ENCODE data around the gene NEURL3. TPM values are rescaled to one million over a fixed set of nuclear protein-coding genes. Genes with fewer than 3 reads are reported as not detected.

NEURL3 gene
- total RNA-seq, 2 donors from 2014 or later: 0.14 to 2.2 TPM

GRCh38 chr2:96546797-96547196, 41.6 kb upstream of the NEURL3 start:
- Mint-ChIP-seq H3K36me3 (peaks cover 4 to 54% of the 10 kb centered on the region in 2 donors), H3K27ac (peak overlapping the region; percentile 66 to 90), H3K9me3 (no peaks in the 10 kb centered on the region)
- DNase-seq (ENCODE audit: low spot score in 2 of 2) (peak in 1 of 2 donors; percentile 64), ATAC-seq (peak in 1 of 2 donors; percentile 50)

GRCh38 chr2:96546321-96546720, 41.2 kb upstream of the NEURL3 start:
- H3K36me3 Mint-ChIP-seq: peaks cover 4 to 58% of the 10 kb centered on the region in 2 donors
- H3K9me3 Mint-ChIP-seq: no peaks in the 10 kb centered on the region
- peak overlapping the region; percentile 66 to 90 for H3K27ac Mint-ChIP-seq
- DNase-seq (ENCODE audit: low spot score in 2 of 2) (peak in 1 of 2 donors; percentile 67), ATAC-seq (peak; percentile 12 to 79)

- DNase-seq (ENCODE audit: low spot score in 2 of 2) (no peak), ATAC-seq (no peak)
- peaks cover 13 to 88% of the 10 kb centered on the region in 2 donors for H3K36me3 Mint-ChIP-seq
- H3K9me3 Mint-ChIP-seq: no peaks in the 10 kb centered on the region
- no peak overlapping the region for H3K27ac Mint-ChIP-seq
Observed at GRCh38 chr2:96542357-96542977, 37.3 kb upstream of the NEURL3 start.

- ATAC-seq (no peak), DNase-seq (ENCODE audit: low spot score in 2 of 2) (no peak)
- Mint-ChIP-seq H3K27ac (peak overlapping the region in 1 of 2 donors; percentile 77), H3K36me3 (peaks cover 13 to 80% of the 10 kb centered on the region in 2 donors), H3K9me3 (no peaks in the 10 kb centered on the region)
Observed at GRCh38 chr2:96541398-96542152, 36.4 kb upstream of the NEURL3 start.

GRCh38 chr2:96540136-96540535, 35.0 kb upstream of the NEURL3 start:
- H3K36me3 Mint-ChIP-seq: peaks cover 13 to 66% of the 10 kb centered on the region in 2 donors
- peak in 1 of 2 donors; percentile 55 for DNase-seq (ENCODE audit: low spot score in 2 of 2)
- H3K9me3 Mint-ChIP-seq: no peaks in the 10 kb centered on the region
- ATAC-seq: no peak
- H3K27ac Mint-ChIP-seq: peak overlapping the region; percentile 72 to 99

- ATAC-seq: no peak
- H3K9me3 Mint-ChIP-seq: no peaks in the 10 kb centered on the region
- H3K27ac Mint-ChIP-seq: peak overlapping the region; percentile 99
- no peak for DNase-seq (ENCODE audit: low spot score in 2 of 2)
- peaks cover 13 to 59% of the 10 kb centered on the region in 2 donors for H3K36me3 Mint-ChIP-seq
Observed at GRCh38 chr2:96539215-96539920, 34.2 kb upstream of the NEURL3 start.

- DNase-seq (ENCODE audit: low spot score in 2 of 2): peak; percentile 82 to 88
- H3K9me3 Mint-ChIP-seq: no peaks in the 10 kb centered on the region
- peak overlapping the region; percentile 99 for H3K27ac Mint-ChIP-seq
- peaks cover 13 to 52% of the 10 kb centered on the region in 2 donors for H3K36me3 Mint-ChIP-seq
- ATAC-seq: peak; percentile 53 to 61
Observed at GRCh38 chr2:96538487-96539214, 33.5 kb upstream of the NEURL3 start.

GRCh38 chr2:96537734-96538486, 32.8 kb upstream of the NEURL3 start:
- ATAC-seq (peak; percentile 10 to 47), DNase-seq (ENCODE audit: low spot score in 2 of 2) (peak; percentile 39 to 82)
- H3K9me3 Mint-ChIP-seq: no peaks in the 10 kb centered on the region
- H3K27ac Mint-ChIP-seq: peak overlapping the region; percentile 99
- peaks cover 9 to 47% of the 10 kb centered on the region in 2 donors for H3K36me3 Mint-ChIP-seq

GRCh38 chr2:96537066-96537733, 32.0 kb upstream of the NEURL3 start:
- peaks cover 9 to 40% of the 10 kb centered on the region in 2 donors for H3K36me3 Mint-ChIP-seq
- ATAC-seq (peak; percentile 54 to 62), DNase-seq (ENCODE audit: low spot score in 2 of 2) (peak; percentile 77 to 94)
- no peaks in the 10 kb centered on the region for H3K9me3 Mint-ChIP-seq
- peak overlapping the region; percentile 95 to 99 for H3K27ac Mint-ChIP-seq

GRCh38 chr2:96536445-96537065, 31.4 kb upstream of the NEURL3 start, which contains the start of gene ARID5A:
Gene ARID5A (plus strand): TSS chr2:96536752. CDS start chr2:96536827, 75 bp downstream.
- Mint-ChIP-seq H3K27ac (peak within 1 kb of the TSS; percentile 95 to 99), H3K9me3 (no peaks in the 10 kb centered on the region), H3K36me3 (peaks cover 9 to 36% of the 10 kb centered on the region in 2 donors)
- ATAC-seq (peak; percentile 44 to 74), DNase-seq (ENCODE audit: low spot score in 2 of 2) (peak; percentile 82 to 89)

- H3K27ac Mint-ChIP-seq: no peak overlapping the region
- DNase-seq (ENCODE audit: low spot score in 2 of 2): no peak
Observed at GRCh38 chr2:96535331-96535730, 30.2 kb upstream of the NEURL3 start.

GRCh38 chr2:96534701-96535181, 29.6 kb upstream of the NEURL3 start:
- no peak overlapping the region for H3K27ac Mint-ChIP-seq
- DNase-seq (ENCODE audit: low spot score in 2 of 2) (no peak), ATAC-seq (no peak)
- peaks cover under 1 to 22% of the 10 kb centered on the region in 2 donors for H3K36me3 Mint-ChIP-seq
- H3K9me3 Mint-ChIP-seq: no peaks in the 10 kb centered on the region

More at GRCh38 chr2:96535331-96535730, 30.2 kb upstream of the NEURL3 start:
- Mint-ChIP-seq H3K9me3 (no peaks in the 10 kb centered on the region), H3K36me3 (peaks cover 7 to 27% of the 10 kb centered on the region in 2 donors)
- no peak for ATAC-seq

GRCh38 chr2:96534141-96534540, 29.0 kb upstream of the NEURL3 start:
- H3K36me3 Mint-ChIP-seq: peaks cover 0 to 16% of the 10 kb centered on the region in 2 donors
- H3K9me3 Mint-ChIP-seq: no peaks in the 10 kb centered on the region
- H3K27ac Mint-ChIP-seq: no peak overlapping the region
- no peak for ATAC-seq
- no peak for DNase-seq (ENCODE audit: low spot score in 2 of 2)

GRCh38 chr2:96533292-96534073, 28.3 kb upstream of the NEURL3 start:
- Mint-ChIP-seq H3K9me3 (no peaks in the 10 kb centered on the region), H3K27ac (no peak overlapping the region), H3K36me3 (peaks cover 0 to 9% of the 10 kb centered on the region in 2 donors)
- ATAC-seq (no peak), DNase-seq (ENCODE audit: low spot score in 2 of 2) (peak in 1 of 2 donors; percentile 52)
